Astrocyte (in vitro differentiated cells and primary cell): Measurements from ENCODE around the gene ECHS1.

Experiments used
- CTCF ChIP-seq: IDR thresholded peaks from 2 replicates; pipeline ENCODE4 v1.5.1; 2011; ENCODE audit warnings: low read depth, mild to moderate bottlenecking, inconsistent platforms, low read length, moderate library complexity; ENCODE audit not compliant: insufficient read depth
- EZH2 ChIP-seq: IDR thresholded peaks from 2 replicates; pipeline ENCODE4 v1.6.1; 2012; ENCODE audit warnings: mild to moderate bottlenecking, low read length, inconsistent platforms; ENCODE audit not compliant: insufficient read depth

- TF ChIP-seq CTCF (no peak), EZH2 (no peak)
Observed at GRCh38 chr10:133351408-133352318, 21.5 kb downstream of the ECHS1 start.
